Ovary (tissue), 3 donors: Measurements from ENCODE around the gene SAMM50.

Experiments used
- EP300 ChIP-seq: sonication (generic); formaldehyde crosslinking; IDR thresholded peaks from one replicate; pipeline ENCODE4 v1.6.1; 2017; ENCODE audit warnings: antibody characterized with exemption
- POLR2A ChIP-seq: fragments of 450-650 bp; IDR thresholded peaks from one replicate; pipeline ENCODE4 v1.6.1; 2017; ENCODE audit warnings: antibody characterized with exemption, mild to moderate bottlenecking, moderate library complexity
- TF ChIP-seq, protein P1 (sequence below), 3 donors: fragments of 450-650 bp in 2 of 3; fragments of 200-600 bp in 1 of 3; IDR thresholded peaks; one replicate each; pipeline versions ENCODE4 v1.5.1 to v1.8.0; 2016 to 2022; ENCODE audit warnings: antibody characterized with exemption in 3 of 3, mild to moderate bottlenecking in 1 of 3
- donor health status: DM: no; HTN: no; CAD: no.

DNA sequence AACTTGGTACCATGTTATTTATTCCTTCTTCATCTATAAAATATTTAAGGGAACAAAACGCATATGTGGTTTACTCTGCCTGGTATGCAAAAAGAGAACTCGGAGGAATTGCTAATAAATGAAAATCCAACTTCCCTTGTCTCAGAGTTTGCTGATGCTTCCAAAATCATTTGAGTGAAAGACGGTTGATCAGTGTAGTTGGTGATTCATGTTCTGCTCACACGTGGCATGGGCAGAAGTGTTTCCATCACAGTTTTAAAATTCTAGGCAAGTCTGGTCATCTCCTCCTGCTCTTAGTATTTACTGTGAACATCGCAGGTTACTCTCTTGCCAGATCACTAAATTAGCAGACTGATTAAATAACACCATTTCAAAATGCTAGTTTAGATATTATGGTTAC, 56.9 kb downstream of the SAMM50 start:
- TF ChIP-seq EP300: no peak
- TF ChIP-seq, protein P1, sequence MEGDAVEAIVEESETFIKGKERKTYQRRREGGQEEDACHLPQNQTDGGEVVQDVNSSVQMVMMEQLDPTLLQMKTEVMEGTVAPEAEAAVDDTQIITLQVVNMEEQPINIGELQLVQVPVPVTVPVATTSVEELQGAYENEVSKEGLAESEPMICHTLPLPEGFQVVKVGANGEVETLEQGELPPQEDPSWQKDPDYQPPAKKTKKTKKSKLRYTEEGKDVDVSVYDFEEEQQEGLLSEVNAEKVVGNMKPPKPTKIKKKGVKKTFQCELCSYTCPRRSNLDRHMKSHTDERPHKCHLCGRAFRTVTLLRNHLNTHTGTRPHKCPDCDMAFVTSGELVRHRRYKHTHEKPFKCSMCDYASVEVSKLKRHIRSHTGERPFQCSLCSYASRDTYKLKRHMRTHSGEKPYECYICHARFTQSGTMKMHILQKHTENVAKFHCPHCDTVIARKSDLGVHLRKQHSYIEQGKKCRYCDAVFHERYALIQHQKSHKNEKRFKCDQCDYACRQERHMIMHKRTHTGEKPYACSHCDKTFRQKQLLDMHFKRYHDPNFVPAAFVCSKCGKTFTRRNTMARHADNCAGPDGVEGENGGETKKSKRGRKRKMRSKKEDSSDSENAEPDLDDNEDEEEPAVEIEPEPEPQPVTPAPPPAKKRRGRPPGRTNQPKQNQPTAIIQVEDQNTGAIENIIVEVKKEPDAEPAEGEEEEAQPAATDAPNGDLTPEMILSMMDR (IDR thresholded peaks at IDR 0.05): no peak
- TF ChIP-seq POLR2A: no peak
